GM18498 (cell line): ENCODE results near the gene GRK1.

Experiments used
- ATAC-seq: cut with Tn5 transposase; IDR thresholded peaks from one replicate; pipeline ENCODE4 v1.9.1; 2021; ENCODE audit warnings: mild to moderate bottlenecking, moderate library complexity; ENCODE audit not compliant: unreplicated experiment

Gene GRK1

GRCh38 chr13:113632706-113633484, 34.1 kb upstream of the GRK1 start:
- no peak for ATAC-seq

GRCh38 chr13:113633485-113633873, 33.5 kb upstream of the GRK1 start:
- ATAC-seq = no peak

- no peak for ATAC-seq
Observed at GRCh38 chr13:113634279-113635047, 32.6 kb upstream of the GRK1 start.

GRCh38 chr13:113635048-113635420, 32.0 kb upstream of the GRK1 start:
- no peak for ATAC-seq

GRCh38 chr13:113635709-113636108, 31.3 kb upstream of the GRK1 start:
- ATAC-seq = no peak

- ATAC-seq = no peak
Observed at GRCh38 chr13:113636266-113636963, 30.6 kb upstream of the GRK1 start.

GRCh38 chr13:113637262-113638160, 29.5 kb upstream of the GRK1 start:
- ATAC-seq = no peak

GRCh38 chr13:113638173-113638746, 28.8 kb upstream of the GRK1 start:
- no peak for ATAC-seq

- ATAC-seq = no peak
Observed at GRCh38 chr13:113638806-113639205, 28.2 kb upstream of the GRK1 start.

GRCh38 chr13:113639616-113640262, 27.3 kb upstream of the GRK1 start:
- ATAC-seq = no peak

- ATAC-seq = no peak
Observed at GRCh38 chr13:113641426-113641825, 25.6 kb upstream of the GRK1 start.

GRCh38 chr13:113642563-113642962, 24.5 kb upstream of the GRK1 start:
- no peak for ATAC-seq

- no peak for ATAC-seq
Observed at GRCh38 chr13:113643593-113643992, 23.4 kb upstream of the GRK1 start.

- no peak for ATAC-seq
Observed at GRCh38 chr13:113644800-113645199, 22.2 kb upstream of the GRK1 start.

- ATAC-seq = no peak
Observed at GRCh38 chr13:113645329-113645728, 21.7 kb upstream of the GRK1 start.

GRCh38 chr13:113646376-113646775, 20.6 kb upstream of the GRK1 start:
- ATAC-seq = no peak

- no peak for ATAC-seq
Observed at GRCh38 chr13:113646921-113647340, 20.1 kb upstream of the GRK1 start.

- ATAC-seq = no peak
Observed at GRCh38 chr13:113647351-113648215, 19.4 kb upstream of the GRK1 start.

GRCh38 chr13:113648216-113648610, 18.8 kb upstream of the GRK1 start:
- no peak for ATAC-seq
